OCI-LY1 (cell line): ENCODE results near the gene FAAP100.

ENCODE experiments used
- CTCF ChIP-seq: fragments of 200-600 bp; sonication (generic), shearing (Covaris generic); IDR thresholded peaks from 2 replicates; pipeline ENCODE4 v1.5.1; 2017; ENCODE audit warnings: mild to moderate bottlenecking, antibody characterized with exemption, low read length, moderate library complexity, mixed read lengths
- EZH2 ChIP-seq: fragments of 200-600 bp; sonication (generic), shearing (Covaris generic); IDR thresholded peaks from 2 replicates; pipeline ENCODE4 v1.8.0; 2017; ENCODE audit warnings: borderline replicate concordance, mixed run types, mild to moderate bottlenecking, antibody characterized with exemption, low read length, moderate library complexity, mixed read lengths

- TF ChIP-seq CTCF (no peak), EZH2 (no peak)
These were observed 25.9 kb upstream of the FAAP100 start for GRCh38 chr17:81578038-81578441.
